Transverse colon (tissue), 4 donors: ENCODE results near the gene PITPNC1. TPM values are rescaled to one million over a fixed set of nuclear protein-coding genes. Genes with fewer than 3 reads are reported as not detected.
"Not testable (repeated sequence)": the region's sequence is repeated elsewhere in the genome, so short reads cannot be mapped to it uniquely, and the experiment has no call there.

Source experiments
- DNase-seq: peaks from one replicate; pipeline ENCODE4 v3.0.0-alpha.2; 2019
- H3K27ac ChIP-seq, 4 donors: fragments of 200-600 bp; sonication (generic); 2 replicates each; pipeline ENCODE4 v1.5.1; 2016 to 2018; ENCODE audit warnings: inconsistent platforms in 4 of 4
- H3K27me3 ChIP-seq: fragments of 200-600 bp; sonication (generic); 2 replicates; pipeline ENCODE4 v1.5.1; 2017; ENCODE audit warnings: inconsistent platforms
- H3K36me3 ChIP-seq, 4 donors: fragments of 200-600 bp; sonication (generic); 2 replicates each; pipeline ENCODE4 v1.5.1; 2017 to 2019; ENCODE audit warnings: inconsistent platforms in 4 of 4
- H3K4me1 ChIP-seq, 4 donors: fragments of 200-600 bp; sonication (generic); 2 replicates each; pipeline ENCODE4 v1.5.1; 2017 to 2020; ENCODE audit warnings: inconsistent platforms in 4 of 4
- H3K4me3 ChIP-seq, 4 donors: fragments of 200-600 bp; sonication (generic); 1 replicate in 1 of 4; 2 replicates in 3 of 4; pipeline versions ENCODE4 v1.5.1 to v1.6.1; 2017 to 2019; ENCODE audit warnings: inconsistent platforms in 4 of 4
- H3K9me3 ChIP-seq, 2 donors: fragments of 200-600 bp; sonication (generic); 2 replicates each; pipeline ENCODE4 v1.5.1; 2017 to 2019; ENCODE audit warnings: inconsistent platforms in 2 of 2
- EP300 ChIP-seq: sonication (generic); formaldehyde crosslinking; IDR thresholded peaks from one replicate; pipeline ENCODE4 v1.6.1; 2017; ENCODE audit warnings: antibody characterized with exemption, low read depth
- POLR2A ChIP-seq: fragments of 450-650 bp; IDR thresholded peaks from one replicate; pipeline ENCODE4 v1.6.1; 2016; ENCODE audit warnings: antibody characterized with exemption, mild to moderate bottlenecking, moderate library complexity
- POLR2AphosphoS5 ChIP-seq, 3 donors: sonication (generic); formaldehyde crosslinking; IDR thresholded peaks; one replicate each; pipeline ENCODE4 v1.6.1; 2016; ENCODE audit warnings: antibody characterized with exemption in 3 of 3
- WGBS, 2 donors: methylation state at CpG; one replicate each; pipeline ENCODE4 v1.1.5; 2018; ENCODE audit warnings: low coverage in 1 of 2; 5-methylcytosine and 5-hydroxymethylcytosine counted together
- in situ Hi-C, 4 donors: fragments of 200-750 bp; cut with MboI; loops; one replicate each; pipeline versions ENCODE4 v1.15.0 to v1.15.1; 2017; ENCODE audit warnings: low sequenced_read_pairs in 3 of 4, low pct_ligation_motif_present in 1 of 4, low pct_unique_long_range_greater_than_20kb in 1 of 4
- intact Hi-C: fragments of 100-400 bp; cut with DNase I; formaldehyde crosslinking; loops from one replicate; pipeline ENCODE4 v1.15.1; 2023; ENCODE audit warnings: low total_unique reads
- total RNA-seq, 4 donors: library from RNA; depleted of rRNA; stranded (reverse); fragments of >200 nt; gene quantifications; one replicate each; pipeline ENCODE4 v1.1.0, GENCODE V29; 2016
- TF ChIP-seq, protein P1 (sequence below), 5 experiments: fragments of 200-600 bp in 3 of 5; fragments of 450-650 bp in 2 of 5; sonication (generic) in 3 of 5; IDR thresholded peaks; 1 replicate in 2 of 5; 2 replicates in 3 of 5; pipeline ENCODE4 v1.5.1; 2016 to 2017; ENCODE audit warnings: antibody characterized with exemption in 5 of 5, inconsistent platforms in 3 of 5, mild to moderate bottlenecking in 2 of 5, moderate library complexity in 1 of 5

Gene PITPNC1
- total RNA-seq: 10 to 100 TPM in 1 of 4 donors, 1 to 10 TPM in 3; 1.6 to 10.3 (median 4.0) TPM

DNA sequence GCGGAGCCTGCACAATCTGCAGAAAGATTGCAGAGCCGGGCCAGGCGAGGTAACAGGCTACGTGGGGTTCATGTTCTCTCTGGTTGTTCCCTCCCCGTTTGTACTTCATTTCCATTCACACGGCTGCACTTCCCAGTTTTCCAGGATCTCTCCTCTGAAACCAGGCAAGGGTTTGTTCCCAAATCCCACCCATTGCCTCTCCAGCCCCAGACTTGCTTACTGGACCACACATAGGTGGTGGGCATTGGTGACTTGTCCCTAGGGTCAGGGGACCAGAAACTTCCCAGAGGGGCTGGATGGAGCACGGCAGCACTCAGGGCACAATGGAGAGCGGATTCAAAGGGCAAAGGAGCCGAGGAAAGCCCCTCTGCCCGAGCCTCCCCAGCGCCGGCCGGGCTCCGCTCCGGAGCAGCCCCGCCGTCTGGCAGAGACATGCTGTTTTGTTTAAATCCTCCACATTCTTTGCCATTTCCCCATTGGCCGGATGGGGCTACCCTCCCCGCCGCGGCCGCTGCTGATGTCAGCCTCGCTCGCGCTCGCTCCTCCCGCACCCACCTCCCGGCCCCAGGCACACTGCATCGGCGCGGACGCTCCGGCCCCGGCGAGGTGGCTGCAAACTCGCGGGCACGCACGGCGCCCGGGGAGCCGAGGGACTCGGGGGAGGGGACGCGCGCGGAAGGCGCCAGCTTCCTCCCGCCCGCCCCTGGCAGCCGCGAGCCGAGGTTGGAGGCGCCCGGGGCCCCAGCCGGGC is at the start of gene PITPNC1:
TSS of gene PITPNC1 (plus strand) at position 545 of the 751 bp plus-strand sequence.
- TF ChIP-seq, protein P1, sequence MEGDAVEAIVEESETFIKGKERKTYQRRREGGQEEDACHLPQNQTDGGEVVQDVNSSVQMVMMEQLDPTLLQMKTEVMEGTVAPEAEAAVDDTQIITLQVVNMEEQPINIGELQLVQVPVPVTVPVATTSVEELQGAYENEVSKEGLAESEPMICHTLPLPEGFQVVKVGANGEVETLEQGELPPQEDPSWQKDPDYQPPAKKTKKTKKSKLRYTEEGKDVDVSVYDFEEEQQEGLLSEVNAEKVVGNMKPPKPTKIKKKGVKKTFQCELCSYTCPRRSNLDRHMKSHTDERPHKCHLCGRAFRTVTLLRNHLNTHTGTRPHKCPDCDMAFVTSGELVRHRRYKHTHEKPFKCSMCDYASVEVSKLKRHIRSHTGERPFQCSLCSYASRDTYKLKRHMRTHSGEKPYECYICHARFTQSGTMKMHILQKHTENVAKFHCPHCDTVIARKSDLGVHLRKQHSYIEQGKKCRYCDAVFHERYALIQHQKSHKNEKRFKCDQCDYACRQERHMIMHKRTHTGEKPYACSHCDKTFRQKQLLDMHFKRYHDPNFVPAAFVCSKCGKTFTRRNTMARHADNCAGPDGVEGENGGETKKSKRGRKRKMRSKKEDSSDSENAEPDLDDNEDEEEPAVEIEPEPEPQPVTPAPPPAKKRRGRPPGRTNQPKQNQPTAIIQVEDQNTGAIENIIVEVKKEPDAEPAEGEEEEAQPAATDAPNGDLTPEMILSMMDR (IDR thresholded peaks at IDR 0.05): peak in 2 of 5 experiments; percentile 12 to 24
- TF ChIP-seq POLR2A: peak; percentile 61
- no peak for TF ChIP-seq EP300
- peak; percentile 76 to 93 (median 90) for TF ChIP-seq POLR2AphosphoS5 (IDR thresholded peaks at IDR 0.05)
- H3K27ac ChIP-seq: peak within 1 kb of the TSS; percentile 88 to 94 (median 92)
- 2% methylated on average over 47 of the region's 56 CpGs; no CpG with 5 or more reads in 1 of the 2 donors for WGBS, 2 donors
- H3K4me3 ChIP-seq: peak within 1 kb of the TSS; percentile 63 to 72 (median 68)
- in situ Hi-C loops: loop anchor here in 1 of 4 donors (25.0 kb wide), 2 partner anchors 235 to 310 kb away; no protein-coding TSS in a partner anchor
- intact Hi-C loops: loop anchor here (10.0 kb wide), 1 partner anchor 98 kb away; no protein-coding TSS in a partner anchor
- DNase-seq: peak; percentile 87
- H3K27me3 ChIP-seq: no peaks in the 10 kb centered on the region
- H3K9me3 ChIP-seq: no peaks in the 10 kb centered on the region
- no peaks in the 10 kb centered on the region for H3K36me3 ChIP-seq
- H3K4me1 ChIP-seq: peaks cover 0 to 12% (median 7%) of the 10 kb centered on the region in 4 donors

- Histone ChIP-seq H3K36me3 (no peaks in the 10 kb centered on the region), H3K9me3 (no peaks in the 10 kb centered on the region), H3K4me1 (no peaks in the 10 kb centered on the region), H3K27ac (no peak overlapping the region), H3K27me3 (no peaks in the 10 kb centered on the region), H3K4me3 (no peak overlapping the region)
- WGBS, 2 donors: 89% methylated on average over 3 of the region's 3 CpGs; no CpG with 5 or more reads in 1 of the 2 donors
- no peak for DNase-seq
- intact Hi-C loops: no loop called here
- no peak for TF ChIP-seq EP300
- TF ChIP-seq POLR2AphosphoS5 (IDR thresholded peaks at IDR 0.05): no peak
- TF ChIP-seq, protein P1 (IDR thresholded peaks at IDR 0.05): no peak
- no peak for TF ChIP-seq POLR2A
- in situ Hi-C loops: no loop called here
Observed at GRCh38 chr17:67328026-67328425, 49.1 kb upstream of the PITPNC1 start.

- WGBS, 2 donors: 80 to 94% methylated on average over 2 to 8 of the region's 8 CpGs
- intact Hi-C loops, H3K9me3 ChIP-seq, DNase-seq, H3K4me3 ChIP-seq, H3K36me3 ChIP-seq, H3K27ac ChIP-seq, H3K27me3 ChIP-seq, H3K4me1 ChIP-seq, in situ Hi-C loops: not testable (repeated sequence)
Observed at GRCh38 chr17:67331381-67332161, 45.5 kb upstream of the PITPNC1 start.

- H3K27ac ChIP-seq, H3K9me3 ChIP-seq, in situ Hi-C loops, H3K4me1 ChIP-seq, H3K27me3 ChIP-seq, intact Hi-C loops, H3K4me3 ChIP-seq, DNase-seq, H3K36me3 ChIP-seq: not testable (repeated sequence)
- 96 to 100% methylated on average over 1 of the region's 1 CpG for WGBS, 2 donors
Observed at GRCh38 chr17:67332162-67332508, 44.9 kb upstream of the PITPNC1 start.

GRCh38 chr17:67335245-67335835 is 41.7 kb upstream of the PITPNC1 start:
- no peak for DNase-seq
- intact Hi-C loops: no loop called here
- 93 to 100% methylated on average over 3 to 5 of the region's 5 CpGs for WGBS, 2 donors

More at GRCh38 chr17:67335245-67335835, 41.7 kb upstream of the PITPNC1 start:
- no peaks in the 10 kb centered on the region for H3K9me3 ChIP-seq
- H3K4me3 ChIP-seq: no peak overlapping the region
- TF ChIP-seq POLR2A: no peak
- in situ Hi-C loops: no loop called here
- no peak overlapping the region for H3K27ac ChIP-seq
- H3K4me1 ChIP-seq: no peaks in the 10 kb centered on the region
- peaks cover 0 to under 1% (median 0%) of the 10 kb centered on the region in 4 donors for H3K36me3 ChIP-seq
- H3K27me3 ChIP-seq: no peaks in the 10 kb centered on the region
